GM10266 (cell line): ENCODE measurements around the gene TMPRSS4.

Source experiments
- DNase-seq: peaks from one replicate; pipeline ENCODE4 v3.0.0; 2012; ENCODE audit errors: extremely low spot score
- CTCF ChIP-seq: IDR thresholded peaks from 2 replicates; pipeline ENCODE4 v1.5.1; 2012; ENCODE audit warnings: mild to moderate bottlenecking, low read depth; ENCODE audit not compliant: control insufficient read depth, insufficient read depth; ENCODE audit errors: missing control alignments

TMPRSS4 gene

GRCh38 chr11:118132385-118133151 lies 55.7 kb downstream of the TMPRSS4 start:
- DNase-seq: no peak
- TF ChIP-seq CTCF: no peak

GRCh38 chr11:118133816-118134215 lies 56.9 kb downstream of the TMPRSS4 start:
- no peak for DNase-seq
- no peak for TF ChIP-seq CTCF

- no peak for DNase-seq
- TF ChIP-seq CTCF: no peak
Observed at GRCh38 chr11:118135051-118135795, 58.3 kb downstream of the TMPRSS4 start.

- no peak for DNase-seq
- TF ChIP-seq CTCF: no peak
Observed at GRCh38 chr11:118135796-118136165, 58.9 kb downstream of the TMPRSS4 start.

GRCh38 chr11:118136341-118136740 lies 59.5 kb downstream of the TMPRSS4 start:
- no peak for DNase-seq
- TF ChIP-seq CTCF: no peak

GRCh38 chr11:118136801-118137200 lies 59.9 kb downstream of the TMPRSS4 start:
- TF ChIP-seq CTCF: no peak
- no peak for DNase-seq

- DNase-seq: no peak
Observed at GRCh38 chr11:118138839-118139420, 62.1 kb downstream of the TMPRSS4 start.

More at GRCh38 chr11:118138839-118139420, 62.1 kb downstream of the TMPRSS4 start:
- no peak for TF ChIP-seq CTCF
